HUDEP-2 (cell line): Measurements from ENCODE around the gene GNS.

Experiments used
- DNase-seq, 76 experiments: peaks; one replicate each; lab custom pipeline; 2025; ENCODE audit not compliant: unreplicated experiment in 76 of 76; lab: John Stamatoyannopoulos, UW

GNS gene

DNA sequence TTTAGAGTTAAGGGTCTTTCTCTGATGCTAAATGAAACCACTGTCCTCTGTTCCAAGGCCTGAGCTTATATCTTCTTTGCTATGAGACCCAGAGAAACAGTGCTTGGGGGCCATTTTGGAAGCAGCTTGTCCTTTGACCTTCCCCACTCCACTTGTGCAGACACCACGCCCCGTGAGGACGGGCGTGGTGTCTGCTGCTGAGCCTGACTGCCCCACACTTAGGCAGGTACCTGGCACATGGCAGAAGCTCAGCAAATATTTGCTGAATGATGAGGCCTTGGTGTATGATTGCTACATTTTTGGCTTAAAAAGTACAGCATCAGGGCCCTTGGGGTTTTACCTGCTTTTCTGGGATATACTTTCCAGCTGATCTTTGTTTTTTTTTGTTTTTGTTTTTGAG lies 79.0 kb downstream of the GNS start:
- peak in 3 of 76 experiments; percentile 6 to 9 (median 6) for DNase-seq

DNA sequence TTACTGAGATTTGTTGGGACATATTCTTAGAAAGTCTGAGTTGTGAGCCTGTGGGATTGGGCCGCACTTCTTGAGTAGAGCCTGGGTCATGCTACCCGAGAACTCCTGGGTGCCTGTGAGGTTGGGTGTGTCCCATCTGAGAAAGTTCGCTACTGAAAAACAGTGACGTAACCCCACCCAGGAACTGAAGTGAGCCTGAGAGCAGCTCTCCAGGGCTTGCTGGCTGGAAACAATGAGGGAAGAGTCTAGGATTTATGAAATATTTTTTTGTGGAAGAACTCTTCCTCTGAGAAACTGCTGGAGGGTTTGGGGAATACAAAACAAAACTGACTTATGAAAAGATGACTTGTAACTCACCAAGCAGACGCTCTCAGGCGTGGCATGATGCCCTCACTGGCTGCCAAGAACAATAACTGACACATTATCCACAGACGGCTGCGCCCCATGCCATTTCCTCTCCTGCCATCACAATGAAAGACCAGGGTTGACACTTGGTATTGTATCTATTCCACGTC lies 79.7 kb downstream of the GNS start:
- peak in 16 of 76 experiments; percentile 7 to 42 (median 22) for DNase-seq

DNA sequence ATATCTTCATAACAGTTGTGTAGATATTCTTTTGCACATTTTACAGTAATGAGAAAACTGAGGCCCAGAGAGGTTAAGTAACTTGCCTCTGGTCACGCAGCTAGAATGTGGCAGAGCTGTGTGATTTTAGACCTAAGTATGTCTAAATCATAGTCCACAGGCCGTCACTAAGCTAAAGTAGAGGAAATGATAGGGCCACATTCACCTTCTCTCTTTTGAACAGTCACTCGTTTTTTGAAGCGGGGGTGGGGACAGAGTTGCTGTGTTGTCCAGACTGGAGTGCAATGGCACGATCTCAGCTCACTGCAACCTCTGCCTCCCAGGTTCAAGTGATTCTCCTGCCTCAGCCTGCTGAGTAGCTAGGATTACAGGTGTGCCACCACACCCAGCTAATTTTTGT lies 80.4 kb downstream of the GNS start:
- no peak for DNase-seq

DNA sequence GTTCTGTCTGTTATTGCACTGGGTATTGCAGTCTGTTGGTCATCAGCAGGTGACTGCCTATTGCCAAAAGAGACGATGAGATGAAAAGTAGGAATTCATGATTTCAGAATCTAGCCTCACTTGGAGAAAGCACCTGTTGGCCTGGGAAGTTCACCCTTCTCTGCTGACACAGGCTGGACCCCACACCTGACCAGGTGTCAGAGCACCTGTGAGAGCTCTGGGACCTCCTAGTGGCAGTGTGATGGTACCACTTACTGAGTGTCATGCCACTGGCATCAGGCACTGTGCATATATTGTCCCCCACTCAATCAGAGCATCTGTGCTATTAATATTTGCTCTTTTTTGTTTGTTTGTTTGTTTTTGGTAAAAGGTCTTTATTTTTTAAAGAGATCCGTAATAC lies 81.0 kb downstream of the GNS start:
- no peak for DNase-seq

DNA sequence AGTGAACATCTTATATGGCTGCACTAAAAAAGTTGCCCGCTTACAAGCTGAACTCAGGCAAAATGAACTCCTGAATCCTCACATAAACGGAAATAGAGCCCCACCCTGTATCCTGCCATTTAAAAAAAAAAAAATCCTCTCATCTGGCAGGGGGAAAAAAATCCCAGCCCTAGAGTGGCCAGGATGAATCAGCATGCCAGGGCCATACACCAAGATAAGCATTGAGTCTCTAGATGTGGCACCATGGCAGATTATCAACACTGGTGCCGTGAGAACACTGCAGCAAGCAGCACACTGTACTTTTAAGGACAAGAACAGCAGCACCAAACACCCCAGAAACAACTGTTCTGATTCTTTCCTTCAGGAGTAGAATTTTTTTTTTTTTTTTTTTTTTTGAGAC lies 83.4 kb downstream of the GNS start:
- DNase-seq = peak in 20 of 76 experiments; percentile 5 to 55 (median 22)

DNA sequence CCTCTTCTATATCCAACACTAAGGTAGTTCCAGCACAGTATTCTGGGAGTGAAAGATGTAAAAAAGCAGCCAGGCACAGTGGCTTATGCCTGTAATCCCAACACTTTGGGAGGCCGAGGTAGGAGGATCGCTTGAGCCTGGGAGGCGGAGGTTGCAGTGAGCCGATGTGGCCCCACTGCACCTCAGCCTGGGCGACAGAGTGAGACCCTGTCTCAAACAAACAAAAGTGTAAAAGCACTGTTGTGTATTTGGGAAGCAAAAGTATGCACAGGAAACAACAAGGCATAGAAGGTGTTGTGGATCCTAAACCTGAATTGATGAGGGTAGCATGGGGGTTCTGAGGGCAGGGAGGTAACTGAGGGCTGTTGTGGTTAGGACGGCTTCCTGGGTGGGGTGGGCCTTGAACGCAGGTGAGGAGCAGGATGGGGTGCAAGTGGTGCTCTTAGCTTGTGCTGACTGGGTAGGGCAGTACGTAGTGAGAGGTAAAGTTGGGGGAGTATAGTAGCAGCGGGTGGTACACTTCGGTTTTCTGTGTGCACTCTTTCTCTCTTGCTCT lies 84.8 kb downstream of the GNS start:
- no peak for DNase-seq

DNA sequence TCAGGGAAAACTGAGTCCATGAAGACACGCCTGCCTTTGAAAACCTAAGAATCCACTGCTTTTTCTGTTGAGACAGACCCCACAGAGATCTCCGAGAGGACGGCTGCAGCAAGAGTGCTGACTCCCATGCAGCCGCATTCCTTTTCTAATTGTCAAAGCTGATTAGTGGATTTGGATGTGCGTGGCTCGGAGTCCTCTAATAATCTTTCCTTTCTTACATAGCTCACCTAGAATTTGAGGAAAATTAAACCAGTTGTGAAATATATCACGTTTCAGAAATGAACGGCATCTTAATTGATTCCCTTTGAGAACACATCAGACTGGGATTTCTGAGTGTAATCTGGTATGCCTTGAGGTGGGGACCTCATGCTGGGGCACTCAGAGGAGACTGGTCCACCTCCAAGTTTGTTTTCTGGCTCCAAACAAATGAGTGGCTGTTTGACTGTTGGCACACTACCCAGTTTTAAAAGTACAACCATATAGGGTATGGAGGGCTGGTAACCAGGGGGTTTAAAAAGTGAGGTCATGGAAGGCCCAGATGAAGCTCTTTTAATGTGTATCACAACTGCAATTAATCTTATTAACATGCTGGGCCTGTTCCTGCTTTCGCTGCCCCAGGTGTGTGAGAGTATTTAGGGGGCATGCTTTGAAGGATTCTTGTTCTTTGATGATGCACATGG lies 85.6 kb downstream of the GNS start:
- DNase-seq = no peak

DNA sequence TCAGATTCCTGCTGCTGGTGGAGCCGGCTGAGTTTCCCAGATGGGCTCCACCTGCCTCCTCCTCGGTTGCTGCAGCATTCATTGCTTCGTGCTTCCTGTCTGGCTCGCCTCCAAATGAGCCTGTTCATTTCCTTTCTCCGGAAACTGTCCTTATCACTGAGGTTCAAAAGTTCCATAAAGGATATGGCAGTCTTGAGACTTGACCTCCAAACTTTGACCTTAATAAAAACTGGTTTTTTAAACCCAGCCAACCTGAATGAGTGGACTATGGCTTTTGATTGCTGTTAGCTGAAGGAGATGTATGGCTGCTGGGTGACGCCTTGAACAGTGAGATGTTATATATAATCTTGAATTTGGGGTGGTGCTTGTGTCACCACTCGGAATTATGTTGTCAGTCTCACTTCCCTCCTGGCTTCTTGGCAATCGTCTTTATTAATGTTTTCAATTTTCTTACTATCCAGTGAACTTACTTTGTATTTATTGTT lies 86.2 kb downstream of the GNS start:
- DNase-seq = peak in 6 of 76 experiments; percentile 4 to 26 (median 16)

DNA sequence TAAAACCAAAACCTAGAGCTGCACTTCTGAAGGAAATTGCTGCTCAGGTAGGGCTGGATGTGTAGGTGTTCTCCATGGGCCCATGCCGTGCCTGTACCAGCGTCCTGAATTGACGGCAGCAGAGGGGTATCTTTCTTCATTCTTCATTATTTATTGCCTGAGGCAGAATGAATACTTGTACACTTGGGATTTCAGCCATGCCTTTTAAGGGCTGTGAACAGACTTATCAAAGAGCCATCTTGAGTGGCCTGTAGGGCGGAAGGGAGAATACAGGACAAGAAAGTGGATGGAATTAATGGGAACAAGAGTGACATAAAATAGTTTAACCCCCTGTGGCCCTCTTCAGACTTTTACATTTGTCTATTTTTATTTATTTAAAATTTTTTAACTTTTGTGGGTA lies 87.5 kb downstream of the GNS start:
- no peak for DNase-seq

DNA sequence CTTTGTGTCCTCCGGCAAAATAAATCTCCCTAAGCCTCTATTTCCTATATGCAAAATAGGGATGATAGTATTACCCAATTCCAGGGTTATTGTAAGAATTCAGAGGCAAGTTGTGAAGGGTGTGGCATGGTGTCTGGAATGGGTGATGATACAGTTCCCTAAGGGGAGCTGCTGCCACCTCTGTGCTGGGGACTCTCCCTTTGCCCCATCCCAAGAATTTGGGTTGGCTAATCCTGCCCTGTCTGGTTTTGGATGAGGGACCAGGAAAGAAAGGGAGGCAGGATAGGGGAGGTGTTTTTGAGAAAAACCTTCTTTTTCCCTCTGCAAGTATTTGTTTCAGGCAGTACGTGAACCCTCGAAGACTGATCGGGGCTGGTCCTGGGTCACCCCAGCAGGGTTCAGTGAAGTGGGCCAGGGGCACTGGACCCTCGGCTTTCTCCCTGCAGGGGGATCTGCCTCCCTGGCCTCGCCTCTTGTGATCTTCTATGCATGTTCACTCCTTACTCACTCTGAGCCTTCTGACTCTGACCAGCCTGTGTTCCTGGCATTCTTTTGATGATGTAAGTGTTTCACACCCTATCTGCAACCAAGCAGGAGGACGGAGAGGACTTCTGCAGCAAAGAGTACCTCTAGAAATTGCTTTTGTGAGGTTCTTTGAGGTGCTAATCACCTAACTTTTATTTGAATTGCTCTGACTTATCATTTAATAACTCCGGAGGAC lies 88.1 kb downstream of the GNS start:
- no peak for DNase-seq

DNA sequence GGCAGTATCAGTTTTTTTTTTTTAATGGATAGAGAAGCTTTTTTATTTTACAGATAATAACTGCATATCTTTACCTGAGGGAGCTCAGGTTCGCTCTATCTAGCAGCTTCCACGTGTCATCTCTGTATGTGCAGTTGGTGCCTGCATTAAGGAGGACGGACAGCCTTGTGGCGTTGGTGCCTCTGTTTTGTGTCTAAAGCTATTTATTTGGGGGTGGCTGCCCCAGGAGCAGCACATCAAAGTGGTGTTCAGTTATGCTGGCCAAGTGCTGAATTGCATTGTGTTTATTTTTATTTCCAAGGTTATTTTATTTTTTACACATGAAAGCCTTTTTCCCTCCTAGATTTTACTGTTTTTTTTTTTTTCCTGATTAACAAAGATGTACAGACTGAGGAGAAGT lies 89.2 kb downstream of the GNS start:
- no peak for DNase-seq

DNA sequence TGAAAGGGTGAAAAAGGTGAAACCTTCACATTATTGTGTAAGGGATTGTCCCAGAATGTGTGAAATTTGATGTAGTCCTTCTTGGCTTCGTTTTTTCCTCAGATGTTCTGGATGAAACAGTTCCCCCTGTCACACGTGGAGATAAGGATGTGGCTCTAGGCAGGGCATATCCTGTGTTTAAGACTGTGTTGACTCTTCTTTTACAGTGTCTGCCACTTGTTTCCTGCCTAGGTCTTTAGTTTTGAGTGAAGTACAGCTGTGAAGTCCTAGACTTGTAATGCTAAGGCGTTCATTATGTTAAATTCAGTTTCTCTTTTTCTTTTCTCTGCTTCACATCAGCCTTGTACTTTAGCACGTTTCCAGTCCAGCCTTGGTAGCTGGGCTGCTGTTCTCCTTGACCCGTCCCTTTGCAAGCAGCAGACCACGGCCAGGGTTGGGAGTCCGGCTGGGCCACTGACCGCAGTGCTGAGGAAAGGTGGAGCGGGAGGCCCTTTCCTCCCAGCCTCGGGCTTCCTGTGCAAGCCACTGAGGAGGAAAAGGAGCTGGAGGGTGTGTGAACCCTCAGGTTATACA lies 89.8 kb downstream of the GNS start:
- DNase-seq = no peak

DNA sequence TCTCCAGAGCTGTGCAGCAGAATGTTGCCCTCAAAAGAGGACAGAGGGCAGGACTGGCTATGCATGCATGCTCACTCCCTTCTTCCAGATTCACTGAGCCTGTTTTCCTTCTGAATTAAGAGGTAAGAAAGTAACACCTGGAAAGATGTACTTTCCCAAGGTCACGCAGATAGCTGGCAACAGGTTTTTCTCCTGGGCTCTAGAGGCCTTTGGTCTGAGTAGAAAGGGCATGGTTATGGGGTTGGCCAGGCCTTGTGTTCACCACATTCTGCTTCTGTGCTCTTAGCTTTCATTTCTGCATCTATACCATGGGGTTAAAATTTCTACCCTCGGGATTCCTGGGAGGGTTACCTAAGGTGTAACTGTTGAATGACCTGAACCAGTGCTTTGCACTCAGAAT lies 91.4 kb downstream of the GNS start:
- no peak for DNase-seq

DNA sequence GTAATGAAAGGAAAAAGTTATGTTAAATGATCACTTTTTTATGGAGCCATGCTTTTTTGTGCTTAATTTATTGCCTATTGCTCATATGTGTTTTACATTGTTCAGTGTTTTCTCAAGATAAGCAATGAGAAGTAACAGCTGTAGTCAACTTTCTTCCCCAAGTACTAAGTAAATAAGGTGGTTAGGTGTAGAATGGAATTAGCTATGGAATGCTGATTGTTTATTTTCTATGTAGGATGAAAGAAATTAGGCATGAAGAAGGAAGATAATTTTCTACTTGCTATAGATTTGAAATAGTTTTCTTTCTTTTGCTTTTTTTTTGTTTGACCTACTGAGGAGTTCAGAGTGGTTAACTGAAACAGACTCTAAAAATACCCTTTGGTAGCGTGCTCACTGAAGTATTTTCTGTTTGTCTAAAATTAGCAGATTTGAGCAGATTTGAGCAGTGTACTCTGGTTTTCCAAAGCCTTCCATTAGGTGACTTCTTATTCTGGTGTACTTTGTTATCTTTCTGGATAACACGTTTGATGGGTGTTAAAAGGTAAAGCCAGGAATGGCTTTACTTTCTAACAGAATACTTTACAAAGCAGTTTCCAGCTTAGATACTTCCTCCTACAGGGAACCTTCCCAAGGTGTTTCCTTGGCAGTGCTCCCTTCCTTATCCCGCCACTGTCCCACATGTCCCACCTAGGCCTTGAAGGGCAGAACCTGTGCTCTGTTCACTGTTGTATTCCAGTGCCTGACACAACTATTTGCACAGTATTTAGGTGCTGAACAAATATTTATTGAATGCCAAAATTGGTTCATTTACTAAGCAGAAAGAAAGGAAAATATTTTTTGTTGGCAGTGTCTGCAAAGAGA lies 92.9 kb downstream of the GNS start:
- no peak for DNase-seq

DNA sequence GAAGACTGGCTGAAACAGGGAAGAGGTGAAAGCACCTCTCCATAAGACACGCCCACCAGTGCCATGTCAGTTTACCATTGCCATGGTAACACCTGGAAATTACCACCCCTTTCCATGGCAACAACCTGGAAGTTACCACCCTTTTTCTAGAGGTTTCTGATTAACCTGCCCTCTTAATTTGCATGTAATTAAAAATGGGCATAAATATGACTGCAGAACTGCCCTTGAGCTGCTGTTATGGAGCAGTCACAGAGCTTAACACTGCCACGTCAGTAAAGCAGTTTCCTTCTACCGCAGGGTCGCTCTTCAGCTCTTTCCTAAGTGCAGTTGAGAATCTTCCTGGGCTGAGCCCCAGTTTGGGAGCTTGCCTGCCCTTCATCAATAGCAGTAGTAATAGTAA lies 93.7 kb downstream of the GNS start:
- DNase-seq = peak in 1 of 76 experiments; percentile 2
